GM18870 (cell line): ENCODE data around the gene CDK17.
"Not testable (repeated sequence)": the region's sequence is repeated elsewhere in the genome, so short reads cannot be mapped to it uniquely, and the experiment has no call there.

Source experiments
- ATAC-seq: cut with Tn5 transposase; IDR thresholded peaks from one replicate; pipeline ENCODE4 v1.9.1; 2021; ENCODE audit warnings: moderate library complexity; ENCODE audit not compliant: unreplicated experiment

Gene CDK17

GRCh38 chr12:96395236-96395635 is 5.0 kb downstream of the CDK17 start:
- ATAC-seq = no peak

- ATAC-seq = not testable (repeated sequence)
Measured at GRCh38 chr12:96393229-96393628, 7.0 kb downstream of the CDK17 start.

- no peak for ATAC-seq
Measured at GRCh38 chr12:96392397-96392796, 7.8 kb downstream of the CDK17 start.

- no peak for ATAC-seq
Measured at GRCh38 chr12:96387981-96388380, 12.3 kb downstream of the CDK17 start.

- ATAC-seq = no peak
Measured at GRCh38 chr12:96386794-96387193, 13.4 kb downstream of the CDK17 start.

- no peak for ATAC-seq
Measured at GRCh38 chr12:96383991-96384390, 16.2 kb downstream of the CDK17 start.

GRCh38 chr12:96383371-96383770 is 16.9 kb downstream of the CDK17 start:
- no peak for ATAC-seq

GRCh38 chr12:96379743-96380142 is 20.5 kb downstream of the CDK17 start:
- ATAC-seq = not testable (repeated sequence)

- no peak for ATAC-seq
Measured at GRCh38 chr12:96378319-96378718, 21.9 kb downstream of the CDK17 start.

GRCh38 chr12:96376865-96377264 is 23.4 kb downstream of the CDK17 start:
- ATAC-seq = no peak

- peak; percentile 84 for ATAC-seq
Measured at GRCh38 chr12:96375841-96376604, 24.2 kb downstream of the CDK17 start.

- ATAC-seq = no peak
Measured at GRCh38 chr12:96375170-96375569, 25.1 kb downstream of the CDK17 start.

- no peak for ATAC-seq
Measured at GRCh38 chr12:96371790-96372699, 28.2 kb downstream of the CDK17 start.

GRCh38 chr12:96371138-96371789 is 29.0 kb downstream of the CDK17 start:
- no peak for ATAC-seq

GRCh38 chr12:96368687-96369086 is 31.6 kb downstream of the CDK17 start:
- ATAC-seq = no peak

GRCh38 chr12:96368233-96368632 is 32.0 kb downstream of the CDK17 start:
- no peak for ATAC-seq

- no peak for ATAC-seq
Measured at GRCh38 chr12:96366381-96366654, 33.9 kb downstream of the CDK17 start.

- no peak for ATAC-seq
Measured at GRCh38 chr12:96365604-96366380, 34.4 kb downstream of the CDK17 start.

- no peak for ATAC-seq
Measured at GRCh38 chr12:96364092-96364700, 36.0 kb downstream of the CDK17 start.

GRCh38 chr12:96361074-96361473 is 39.2 kb downstream of the CDK17 start:
- no peak for ATAC-seq

- ATAC-seq = no peak
Measured at GRCh38 chr12:96360550-96360949, 39.7 kb downstream of the CDK17 start.
